SK-N-MC (cell line): ENCODE results near the gene B4GALNT1.

Experiments
- DNase-seq: peaks from one replicate; pipeline ENCODE4 v3.0.0-alpha.2; 2011; ENCODE audit warnings: low read depth, low spot score
- H3K27ac ChIP-seq: fragments of 200-600 bp; sonication (generic); 2 replicates; pipeline ENCODE4 v1.5.1; 2016; ENCODE audit warnings: mixed run types
- H3K36me3 ChIP-seq: fragments of 200-600 bp; sonication (generic); 2 replicates; pipeline ENCODE4 v1.6.1; 2017; ENCODE audit warnings: antibody characterized with exemption, low read length, mixed read lengths; ENCODE audit not compliant: insufficient read depth
- H3K4me3 ChIP-seq: fragments of 200-600 bp; sonication (generic); 2 replicates; pipeline ENCODE4 v1.5.1; 2016
- H3K9ac ChIP-seq: fragments of 200-600 bp; sonication (generic); 2 replicates; pipeline ENCODE4 v1.8.0; 2017; ENCODE audit warnings: mixed run types, mixed read lengths; ENCODE audit not compliant: insufficient read length
- H3K9me3 ChIP-seq: fragments of 200-600 bp; sonication (generic); 2 replicates; pipeline ENCODE4 v1.6.1; 2017; ENCODE audit warnings: low read depth, mild to moderate bottlenecking, antibody characterized with exemption, low read length, moderate library complexity, mixed read lengths
- EZH2 ChIP-seq: fragments of 200-600 bp; sonication (generic); IDR thresholded peaks from one replicate; pipeline ENCODE4 v1.6.1; 2017; ENCODE audit warnings: antibody characterized with exemption
- FOXP2 ChIP-seq: optimal IDR thresholded peaks from 2 replicates; pipeline ENCODE3; 2011; ENCODE audit warnings: mild to moderate bottlenecking, moderate library complexity; ENCODE audit not compliant: insufficient read depth; ENCODE audit errors: extremely low read length, control extremely low read depth
- POLR2AphosphoS5 ChIP-seq: IDR thresholded peaks from 2 replicates; pipeline ENCODE4 v1.6.1; 2012; ENCODE audit warnings: mild to moderate bottlenecking, low read depth, low read length, borderline replicate concordance

B4GALNT1 gene

GRCh38 chr12:57628280-57629191, 4.5 kb downstream of the B4GALNT1 start:
- Histone ChIP-seq H3K36me3 (no peaks in the 10 kb centered on the region; the same call in 1 of the 2 replicates), H3K9me3 (no peaks in the 10 kb centered on the region), H3K27ac (no peak overlapping the region), H3K4me3 (no peak overlapping the region), H3K9ac (no peak overlapping the region)
- DNase-seq = no peak
- TF ChIP-seq POLR2AphosphoS5 = no peak

- no peak overlapping the region for H3K4me3 ChIP-seq
- DNase-seq = no peak
- TF ChIP-seq POLR2AphosphoS5 = no peak
- TF ChIP-seq FOXP2 = no peak
- no peak for TF ChIP-seq EZH2
- H3K27ac ChIP-seq = no peak overlapping the region
- H3K9ac ChIP-seq = no peak overlapping the region
- H3K9me3 ChIP-seq = no peaks in the 10 kb centered on the region
- no peaks in the 10 kb centered on the region; the same call in 1 of the 2 replicates for H3K36me3 ChIP-seq
Measured at GRCh38 chr12:57627501-57628279, 5.3 kb downstream of the B4GALNT1 start.

- H3K4me3 ChIP-seq = no peak overlapping the region
- TF ChIP-seq EZH2 = no peak
- no peak for TF ChIP-seq FOXP2
- TF ChIP-seq POLR2AphosphoS5 = no peak
- H3K36me3 ChIP-seq = no peaks in the 10 kb centered on the region; the same call in 1 of the 2 replicates
- no peaks in the 10 kb centered on the region for H3K9me3 ChIP-seq
- no peak for DNase-seq
- H3K9ac ChIP-seq = no peak overlapping the region
- no peak overlapping the region for H3K27ac ChIP-seq
Measured at GRCh38 chr12:57626921-57627445, 6.0 kb downstream of the B4GALNT1 start.

- no peak for DNase-seq
- Histone ChIP-seq H3K27ac (no peak overlapping the region), H3K9me3 (no peaks in the 10 kb centered on the region), H3K9ac (no peak overlapping the region), H3K4me3 (no peak overlapping the region), H3K36me3 (no peaks in the 10 kb centered on the region; the same call in 1 of the 2 replicates)
- no peak for TF ChIP-seq POLR2AphosphoS5
- no peak for TF ChIP-seq FOXP2
- TF ChIP-seq EZH2 = no peak
Measured at GRCh38 chr12:57626111-57626920, 6.7 kb downstream of the B4GALNT1 start.

DNA sequence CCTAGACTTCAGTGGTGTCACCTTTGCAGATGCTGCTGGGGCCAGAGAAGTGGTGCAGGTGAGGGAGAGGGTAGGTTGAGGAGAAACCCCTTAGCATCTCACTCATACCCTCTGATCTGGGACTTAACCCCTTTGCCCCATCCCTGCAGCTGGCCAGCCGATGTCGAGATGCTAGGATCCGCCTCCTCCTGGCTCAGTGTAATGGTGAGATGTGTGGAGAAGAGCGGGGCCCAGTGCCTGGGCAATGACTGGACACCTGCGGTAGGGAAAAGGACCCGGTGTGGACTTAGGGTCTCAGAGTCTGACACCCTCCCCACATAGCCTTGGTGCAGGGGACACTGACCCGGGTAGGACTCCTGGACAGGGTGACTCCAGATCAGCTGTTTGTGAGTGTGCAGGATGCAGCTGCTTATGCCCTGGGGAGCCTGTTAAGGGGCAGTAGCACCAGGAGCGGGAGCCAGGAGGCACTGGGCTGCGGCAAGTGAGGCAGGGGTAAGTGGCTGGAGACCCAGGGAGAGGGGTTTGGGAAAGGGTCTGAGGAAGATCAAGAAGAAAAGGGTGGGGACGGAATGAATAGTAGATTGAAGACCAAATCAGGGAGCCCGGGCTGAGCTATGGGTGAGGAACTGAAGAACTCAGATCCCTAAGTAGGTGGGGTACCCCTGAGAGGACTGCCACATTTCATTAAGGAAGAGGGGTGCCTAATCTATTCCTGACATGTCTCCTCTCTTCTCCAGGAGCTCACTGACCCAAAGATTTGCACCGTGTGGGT, 7.6 kb downstream of the B4GALNT1 start:
- no peaks in the 10 kb centered on the region; the same call in 1 of the 2 replicates for H3K36me3 ChIP-seq
- no peak overlapping the region for H3K4me3 ChIP-seq
- no peak overlapping the region for H3K27ac ChIP-seq
- DNase-seq = no peak
- H3K9ac ChIP-seq = no peak overlapping the region
- TF ChIP-seq FOXP2 (no peak), POLR2AphosphoS5 (no peak), EZH2 (no peak)
- no peaks in the 10 kb centered on the region for H3K9me3 ChIP-seq

GRCh38 chr12:57624441-57625220, 8.4 kb downstream of the B4GALNT1 start:
- Histone ChIP-seq H3K9ac (no peak overlapping the region), H3K36me3 (no peaks in the 10 kb centered on the region; the same call in 1 of the 2 replicates), H3K9me3 (no peaks in the 10 kb centered on the region), H3K27ac (no peak overlapping the region), H3K4me3 (no peak overlapping the region)
- TF ChIP-seq POLR2AphosphoS5 (no peak), EZH2 (no peak), FOXP2 (no peak)
- no peak for DNase-seq
